ENCODE measurements around the gene EME2.

GRCh38 chr16:1784977-1785845 is 12.6 kb downstream of the EME2 start:
- TF ChIP-seq CTCF (conservative IDR thresholded peaks at IDR 0.05; ENCODE audit: low read depth, low read length) (no peak), EZH2 (IDR thresholded peaks at IDR 0.05; ENCODE audit: borderline replicate concordance, low read depth, low read length, poor library complexity, severe bottlenecking) (no peak)

Data from A673 (cell line).